Ishikawa (cell line): Measurements from ENCODE around the gene C16orf46.

ENCODE experiments used
- CEBPB ChIP-seq: IDR thresholded peaks from 2 replicates; pipeline ENCODE4 v1.6.1; 2012
- CREB1 ChIP-seq: IDR thresholded peaks from 2 replicates; pipeline ENCODE4 v1.6.1; 2012; ENCODE audit warnings: low read depth
- EGR1 ChIP-seq: IDR thresholded peaks from 2 replicates; pipeline ENCODE4 v1.6.1; 2012
- EP300 ChIP-seq: IDR thresholded peaks from 2 replicates; pipeline ENCODE4 v1.6.1; 2012; ENCODE audit warnings: borderline replicate concordance
- FOXM1 ChIP-seq: IDR thresholded peaks from 2 replicates; pipeline ENCODE4 v1.6.1; 2012; ENCODE audit warnings: low read depth, borderline replicate concordance
- MAX ChIP-seq: IDR thresholded peaks from 2 replicates; pipeline ENCODE4 v1.6.1; 2012
- NFIC ChIP-seq: IDR thresholded peaks from 2 replicates; pipeline ENCODE4 v1.6.1; 2012
- RAD21 ChIP-seq: IDR thresholded peaks from 2 replicates; pipeline ENCODE4 v1.6.1; 2012; ENCODE audit warnings: low read depth
- REST ChIP-seq: IDR thresholded peaks from 2 replicates; pipeline ENCODE4 v1.6.1; 2012; ENCODE audit warnings: low read depth, mild to moderate bottlenecking
- TAF1 ChIP-seq: IDR thresholded peaks from 2 replicates; pipeline ENCODE4 v1.6.1; 2012; ENCODE audit warnings: low read depth, mild to moderate bottlenecking
- TCF12 ChIP-seq: IDR thresholded peaks from 2 replicates; pipeline ENCODE4 v1.6.1; 2012; ENCODE audit warnings: low read depth
- TEAD4 ChIP-seq: IDR thresholded peaks from 2 replicates; pipeline ENCODE4 v1.6.1; 2012
- YY1 ChIP-seq: IDR thresholded peaks from 2 replicates; pipeline ENCODE4 v1.6.1; 2012; ENCODE audit warnings: low read depth
- ZBTB7A ChIP-seq: IDR thresholded peaks from 2 replicates; pipeline ENCODE4 v1.6.1; 2012; ENCODE audit warnings: low read depth
- TF ChIP-seq, protein P1 (sequence below): IDR thresholded peaks from 2 replicates; pipeline ENCODE4 v1.6.1; 2012

C16orf46 gene

DNA sequence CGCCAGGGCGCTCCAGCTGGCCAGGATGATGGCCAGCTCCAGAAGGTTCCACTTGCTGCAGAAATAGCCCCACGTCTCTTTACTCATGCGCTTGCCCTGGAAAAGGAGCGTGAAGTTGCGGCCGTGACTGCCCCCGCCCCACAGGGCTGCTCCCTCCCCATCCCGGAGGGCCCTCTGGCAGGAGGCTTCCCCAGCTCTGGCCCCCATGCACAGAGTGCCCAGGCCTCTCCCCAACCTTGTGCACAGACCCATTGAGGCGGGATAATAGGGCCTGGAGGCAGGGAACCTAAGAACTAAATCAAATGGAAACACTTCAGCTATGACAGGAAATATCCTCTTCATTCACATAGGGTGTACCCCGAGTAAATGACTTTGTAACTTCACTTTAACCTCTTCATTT is 40.4 kb upstream of the C16orf46 start:
- TF ChIP-seq RAD21 (no peak), ZBTB7A (no peak), TAF1 (no peak), TEAD4 (no peak), CREB1 (no peak), MAX (no peak), CEBPB (no peak), REST (no peak), NFIC (no peak), FOXM1 (no peak), EP300 (no peak), EGR1 (no peak), TCF12 (no peak), YY1 (no peak)
- TF ChIP-seq, protein P1, sequence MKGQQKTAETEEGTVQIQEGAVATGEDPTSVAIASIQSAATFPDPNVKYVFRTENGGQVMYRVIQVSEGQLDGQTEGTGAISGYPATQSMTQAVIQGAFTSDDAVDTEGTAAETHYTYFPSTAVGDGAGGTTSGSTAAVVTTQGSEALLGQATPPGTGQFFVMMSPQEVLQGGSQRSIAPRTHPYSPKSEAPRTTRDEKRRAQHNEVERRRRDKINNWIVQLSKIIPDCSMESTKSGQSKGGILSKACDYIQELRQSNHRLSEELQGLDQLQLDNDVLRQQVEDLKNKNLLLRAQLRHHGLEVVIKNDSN: no peak

DNA sequence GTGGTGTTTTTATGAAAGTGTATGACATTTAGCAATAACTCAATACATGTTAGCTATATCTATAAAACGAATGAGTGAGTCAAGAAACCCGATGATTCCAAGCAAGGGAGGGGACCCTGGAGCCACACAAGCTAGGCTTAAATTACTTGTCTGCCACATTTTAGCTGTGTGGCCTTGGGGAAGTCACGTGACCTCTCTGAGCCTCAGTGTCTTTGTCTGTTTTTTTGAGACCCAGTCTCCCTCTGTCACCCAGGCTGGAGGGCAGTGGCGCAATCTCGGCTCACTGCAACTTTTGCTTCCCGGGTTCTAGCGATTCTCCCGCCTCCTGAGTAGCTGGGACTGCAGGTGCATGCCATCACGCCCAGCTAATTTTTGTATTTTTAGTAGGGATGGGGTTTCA is 39.2 kb upstream of the C16orf46 start:
- no peak for TF ChIP-seq MAX
- TF ChIP-seq RAD21: no peak

DNA sequence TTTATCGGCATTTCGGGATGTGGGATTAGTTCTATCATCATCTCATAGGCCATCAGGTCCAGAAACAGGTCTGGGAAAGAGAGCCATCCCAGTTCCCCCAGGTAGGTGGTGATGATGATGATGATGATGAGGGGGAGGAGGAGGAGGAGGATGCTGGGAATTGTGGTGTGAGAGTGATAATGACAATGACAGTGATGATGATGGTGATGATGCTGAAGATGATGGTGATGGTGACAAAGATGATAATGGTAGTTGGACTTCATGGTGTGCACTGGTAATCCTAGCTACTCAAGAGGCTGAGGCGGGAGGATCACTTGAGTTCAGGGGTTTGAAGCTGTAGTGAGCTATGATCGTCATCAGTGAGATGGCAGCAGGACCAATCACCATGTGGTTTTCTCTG is 35.4 kb upstream of the C16orf46 start:
- TF ChIP-seq CREB1: no peak
- TF ChIP-seq YY1: no peak
- no peak for TF ChIP-seq EGR1
- TF ChIP-seq ZBTB7A: no peak
- TF ChIP-seq REST: no peak
- no peak for TF ChIP-seq TEAD4
- no peak for TF ChIP-seq FOXM1
- TF ChIP-seq EP300: no peak
- no peak for TF ChIP-seq RAD21
- no peak for TF ChIP-seq MAX
- TF ChIP-seq TCF12: no peak
- no peak for TF ChIP-seq CEBPB
- TF ChIP-seq, protein P1: no peak

- TF ChIP-seq, protein P1: no peak
- TF ChIP-seq TEAD4: no peak
- no peak for TF ChIP-seq MAX
- no peak for TF ChIP-seq REST
- TF ChIP-seq CEBPB: no peak
- TF ChIP-seq ZBTB7A: no peak
- no peak for TF ChIP-seq EP300
- TF ChIP-seq CREB1: no peak
- TF ChIP-seq TAF1: no peak
- TF ChIP-seq RAD21: no peak
- TF ChIP-seq FOXM1: no peak
- no peak for TF ChIP-seq TCF12
- TF ChIP-seq NFIC: no peak
- TF ChIP-seq EGR1: no peak
- no peak for TF ChIP-seq YY1
Observed at GRCh38 chr16:81107511-81107910, 30.5 kb upstream of the C16orf46 start.
